ENCODE measurements around the gene EFCC1.

The EFCC1 gene

DNA sequence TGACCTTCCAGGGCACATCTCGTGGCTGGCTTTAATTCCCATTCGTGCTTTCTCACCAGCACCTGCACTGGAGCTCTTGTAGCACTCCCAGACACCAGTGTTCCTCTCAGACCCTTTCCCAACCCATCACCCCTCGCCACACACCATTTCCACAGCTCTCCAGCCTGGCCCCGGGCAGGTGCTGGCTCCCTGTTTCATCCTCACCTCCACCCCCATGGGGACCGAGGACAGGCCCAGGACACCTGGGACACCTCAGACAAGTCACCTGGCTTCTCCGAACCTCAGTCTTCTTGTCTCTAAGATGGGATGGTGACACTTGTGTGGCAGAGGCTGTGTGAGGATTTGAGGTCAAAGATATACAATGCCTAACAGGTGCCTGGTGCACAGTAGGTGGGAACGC is 32.0 kb downstream of the EFCC1 start:
- POLR2A ChIA-PET (ENCODE audit: low non-redundant PET) = no interaction called here
- no peak for DNase-seq (ENCODE audit: low spot score)
- H3K27ac ChIP-seq = no peak overlapping the region
- TF ChIP-seq, protein P1, sequence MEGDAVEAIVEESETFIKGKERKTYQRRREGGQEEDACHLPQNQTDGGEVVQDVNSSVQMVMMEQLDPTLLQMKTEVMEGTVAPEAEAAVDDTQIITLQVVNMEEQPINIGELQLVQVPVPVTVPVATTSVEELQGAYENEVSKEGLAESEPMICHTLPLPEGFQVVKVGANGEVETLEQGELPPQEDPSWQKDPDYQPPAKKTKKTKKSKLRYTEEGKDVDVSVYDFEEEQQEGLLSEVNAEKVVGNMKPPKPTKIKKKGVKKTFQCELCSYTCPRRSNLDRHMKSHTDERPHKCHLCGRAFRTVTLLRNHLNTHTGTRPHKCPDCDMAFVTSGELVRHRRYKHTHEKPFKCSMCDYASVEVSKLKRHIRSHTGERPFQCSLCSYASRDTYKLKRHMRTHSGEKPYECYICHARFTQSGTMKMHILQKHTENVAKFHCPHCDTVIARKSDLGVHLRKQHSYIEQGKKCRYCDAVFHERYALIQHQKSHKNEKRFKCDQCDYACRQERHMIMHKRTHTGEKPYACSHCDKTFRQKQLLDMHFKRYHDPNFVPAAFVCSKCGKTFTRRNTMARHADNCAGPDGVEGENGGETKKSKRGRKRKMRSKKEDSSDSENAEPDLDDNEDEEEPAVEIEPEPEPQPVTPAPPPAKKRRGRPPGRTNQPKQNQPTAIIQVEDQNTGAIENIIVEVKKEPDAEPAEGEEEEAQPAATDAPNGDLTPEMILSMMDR (conservative IDR thresholded peaks at IDR 0.05; ENCODE audit: low read depth) = no peak
- CTCF ChIA-PET = interaction anchor here (0.6 kb wide), 1 partner anchor 278 kb away, joined by 3 read pairs; no protein-coding TSS in a partner anchor

- no peak for DNase-seq (ENCODE audit: low spot score)
- TF ChIP-seq, protein P1 (conservative IDR thresholded peaks at IDR 0.05; ENCODE audit: low read depth) = no peak
- no peak overlapping the region for H3K27ac ChIP-seq
- POLR2A ChIA-PET (ENCODE audit: low non-redundant PET) = no interaction called here
- CTCF ChIA-PET = interaction anchor here (0.6 kb wide), 2 partner anchors 64 to 277 kb away, joined by 3 read pairs; no protein-coding TSS in a partner anchor
Observed at GRCh38 chr3:129033633-129034321, 32.7 kb downstream of the EFCC1 start.

GRCh38 chr3:129034642-129035041 is 33.5 kb downstream of the EFCC1 start:
- CTCF ChIA-PET = interaction anchor here (0.6 to 1.1 kb wide), 2 partner anchors 25 to 64 kb away, joined by 3 read pairs; no protein-coding TSS in a partner anchor
- peak; percentile 28 for DNase-seq (ENCODE audit: low spot score)
- H3K27ac ChIP-seq = no peak overlapping the region
- TF ChIP-seq, protein P1 (conservative IDR thresholded peaks at IDR 0.05; ENCODE audit: low read depth) = no peak
- POLR2A ChIA-PET (ENCODE audit: low non-redundant PET) = no interaction called here

- DNase-seq (ENCODE audit: low spot score) = no peak
- TF ChIP-seq, protein P1 (conservative IDR thresholded peaks at IDR 0.05; ENCODE audit: low read depth) = no peak
- CTCF ChIA-PET = interaction anchor here (1.1 kb wide), 1 partner anchor 65 kb away, joined by 3 read pairs; no protein-coding TSS in a partner anchor
- POLR2A ChIA-PET (ENCODE audit: low non-redundant PET) = no interaction called here
- no peak overlapping the region for H3K27ac ChIP-seq
Observed at GRCh38 chr3:129035360-129036221, 34.5 kb downstream of the EFCC1 start.

DNA sequence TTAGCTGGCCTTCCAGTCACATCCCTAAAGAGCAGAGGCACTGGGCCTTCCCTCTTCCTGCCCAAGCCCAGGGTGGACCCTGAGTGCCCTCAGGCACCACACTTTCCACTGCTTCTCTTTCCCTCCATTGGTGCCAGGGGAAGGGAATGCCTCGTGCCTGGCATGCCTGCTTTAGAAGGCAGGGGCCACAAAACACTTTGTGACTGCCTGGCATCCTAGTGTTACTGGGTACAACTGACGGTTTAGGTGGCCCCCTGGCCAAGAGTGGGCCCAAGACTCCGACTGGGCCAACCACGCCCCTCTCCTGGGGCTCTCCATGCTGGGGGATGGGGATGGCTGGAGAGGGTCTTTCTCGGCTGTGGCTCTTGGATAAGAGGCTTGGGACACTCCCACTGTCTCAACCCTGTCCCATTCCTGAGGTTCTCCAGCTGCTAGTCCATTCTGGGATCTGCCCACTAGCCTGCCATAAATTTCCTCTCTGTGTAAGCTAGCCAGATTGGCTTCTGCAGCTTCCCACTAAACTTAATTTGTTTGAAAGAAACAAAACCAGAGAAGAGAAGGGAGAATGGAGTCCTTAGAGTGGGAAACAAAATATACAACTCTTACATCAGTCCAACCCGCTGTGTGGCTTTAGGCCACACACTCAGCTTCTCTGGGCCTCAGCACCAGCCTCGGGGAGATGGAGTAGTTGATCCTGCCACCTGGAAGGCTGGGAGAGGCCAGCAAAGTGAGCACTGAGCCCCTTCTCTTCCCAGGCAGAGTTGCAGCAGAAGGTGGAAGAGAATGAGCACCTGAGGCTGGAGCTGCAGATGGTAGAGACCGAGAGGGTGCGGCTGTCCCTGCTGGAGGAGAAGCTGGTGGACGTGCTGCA is 35.4 kb downstream of the EFCC1 start:
- TF ChIP-seq, protein P1 (conservative IDR thresholded peaks at IDR 0.05; ENCODE audit: low read depth) = no peak
- CTCF ChIA-PET = interaction anchor here (0.5 to 0.6 kb wide), 2 partner anchors 17 to 18 kb away, joined by 3 to 4 read pairs; no protein-coding TSS in a partner anchor
- H3K27ac ChIP-seq = no peak overlapping the region
- POLR2A ChIA-PET (ENCODE audit: low non-redundant PET) = interaction anchor here (0.6 kb wide), 1 partner anchor 309 kb away, joined by 5 read pairs; no protein-coding TSS in a partner anchor
- DNase-seq (ENCODE audit: low spot score) = no peak
